Skin epidermis (tissue), 12 donors: ENCODE measurements around the gene ARHGEF12.
A peak's percentile ranks its signal among the peaks of the same experiment; 100 is the strongest.

Source experiments
- H3K27ac ChIP-seq, 21 experiments: fragments of 200-600 bp; sonication (generic) in 11 of 21; one replicate each; pipeline ENCODE4 v1.5.0; 2020; ENCODE audit warnings: mild to moderate bottlenecking in 3 of 21, inconsistent platforms in 2 of 21, moderate library complexity in 2 of 21
- H3K4me3 ChIP-seq, 7 experiments: fragments of 200-600 bp; sonication (generic) in 2 of 7; one replicate each; pipeline ENCODE4 v1.5.0; 2020; ENCODE audit warnings: inconsistent platforms in 2 of 7, mild to moderate bottlenecking in 2 of 7, moderate library complexity in 1 of 7

ARHGEF12 gene

GRCh38 chr11:120337355-120338106 is 1.3 kb downstream of the ARHGEF12 start:
- Histone ChIP-seq H3K4me3 (peak overlapping the region; percentile 61 to 93 (median 78)), H3K27ac (peak overlapping the region; percentile 57 to 99 (median 96))

GRCh38 chr11:120338107-120338933 is 2.1 kb downstream of the ARHGEF12 start:
- peak overlapping the region in 17 of 21 experiments; percentile 8 to 99 (median 96) for H3K27ac ChIP-seq
- H3K4me3 ChIP-seq: peak overlapping the region; percentile 61 to 93 (median 78)

- Histone ChIP-seq H3K4me3 (peak overlapping the region in 4 of 7 experiments; percentile 3 to 93 (median 84)), H3K27ac (peak overlapping the region in 14 of 21 experiments; percentile 1 to 99 (median 42))
Measured at GRCh38 chr11:120339394-120339890, 3.2 kb downstream of the ARHGEF12 start.

GRCh38 chr11:120340529-120340928 is 4.3 kb downstream of the ARHGEF12 start:
- Histone ChIP-seq H3K27ac (peak overlapping the region in 8 of 21 experiments; percentile 11 to 99 (median 60)), H3K4me3 (no peak overlapping the region)

- peak overlapping the region in 2 of 21 experiments; percentile 10 to 28 for H3K27ac ChIP-seq
- H3K4me3 ChIP-seq: no peak overlapping the region
Measured at GRCh38 chr11:120342226-120342625, 6.0 kb downstream of the ARHGEF12 start.

GRCh38 chr11:120342678-120343077 is 6.5 kb downstream of the ARHGEF12 start:
- Histone ChIP-seq H3K4me3 (no peak overlapping the region), H3K27ac (peak overlapping the region in 2 of 21 experiments; percentile 10 to 28)

GRCh38 chr11:120343429-120343828 is 7.2 kb downstream of the ARHGEF12 start:
- Histone ChIP-seq H3K27ac (no peak overlapping the region), H3K4me3 (no peak overlapping the region)

- Histone ChIP-seq H3K4me3 (no peak overlapping the region), H3K27ac (peak overlapping the region in 3 of 21 experiments; percentile 4 to 26 (median 22))
Measured at GRCh38 chr11:120344302-120345004, 8.2 kb downstream of the ARHGEF12 start.

GRCh38 chr11:120346233-120346632 is 10.0 kb downstream of the ARHGEF12 start:
- Histone ChIP-seq H3K27ac (peak overlapping the region in 1 of 21 experiments; percentile 31), H3K4me3 (no peak overlapping the region)

- Histone ChIP-seq H3K4me3 (no peak overlapping the region), H3K27ac (no peak overlapping the region)
Measured at GRCh38 chr11:120350637-120351036, 14.4 kb downstream of the ARHGEF12 start.

- Histone ChIP-seq H3K4me3 (no peak overlapping the region), H3K27ac (peak overlapping the region in 1 of 21 experiments; percentile 8)
Measured at GRCh38 chr11:120352405-120352804, 16.2 kb downstream of the ARHGEF12 start.

- Histone ChIP-seq H3K27ac (peak overlapping the region in 2 of 21 experiments; percentile 3 to 25), H3K4me3 (no peak overlapping the region)
Measured at GRCh38 chr11:120354068-120354467, 17.9 kb downstream of the ARHGEF12 start.

GRCh38 chr11:120354779-120355178 is 18.6 kb downstream of the ARHGEF12 start:
- Histone ChIP-seq H3K27ac (peak overlapping the region in 1 of 21 experiments; percentile 3), H3K4me3 (no peak overlapping the region)

- no peak overlapping the region for H3K4me3 ChIP-seq
- no peak overlapping the region for H3K27ac ChIP-seq
Measured at GRCh38 chr11:120357620-120358019, 21.4 kb downstream of the ARHGEF12 start.

- Histone ChIP-seq H3K27ac (no peak overlapping the region), H3K4me3 (no peak overlapping the region)
Measured at GRCh38 chr11:120358729-120359128, 22.5 kb downstream of the ARHGEF12 start.

- H3K27ac ChIP-seq: no peak overlapping the region
- no peak overlapping the region for H3K4me3 ChIP-seq
Measured at GRCh38 chr11:120363436-120363835, 27.2 kb downstream of the ARHGEF12 start.

GRCh38 chr11:120365512-120365911 is 29.3 kb downstream of the ARHGEF12 start:
- Histone ChIP-seq H3K4me3 (no peak overlapping the region), H3K27ac (no peak overlapping the region)

- H3K27ac ChIP-seq: no peak overlapping the region
Measured at GRCh38 chr11:120372296-120372695, 36.1 kb downstream of the ARHGEF12 start.

GRCh38 chr11:120375076-120375475 is 38.9 kb downstream of the ARHGEF12 start:
- H3K4me3 ChIP-seq: no peak overlapping the region
- no peak overlapping the region for H3K27ac ChIP-seq

More at GRCh38 chr11:120372296-120372695, 36.1 kb downstream of the ARHGEF12 start:
- no peak overlapping the region for H3K4me3 ChIP-seq
